HG02642 (cell line): ENCODE results near the gene DEFB115.
"Not testable (repeated sequence)": the region's sequence is repeated elsewhere in the genome, so short reads cannot be mapped to it uniquely, and the experiment has no call there.

Experiments
- ATAC-seq: cut with Tn5 transposase; IDR thresholded peaks from one replicate; pipeline ENCODE4 v1.9.1; 2021; ENCODE audit warnings: mild to moderate bottlenecking; ENCODE audit not compliant: unreplicated experiment, poor library complexity

The DEFB115 gene

GRCh38 chr20:31257364-31257763, at the start of gene DEFB115:
DEFB115 (plus strand) TSS chr20:31257664; CDS start chr20:31257664, 0 bp downstream.
- no peak for ATAC-seq

GRCh38 chr20:31236953-31237352, 20.5 kb upstream of the DEFB115 start:
- ATAC-seq, result no peak

GRCh38 chr20:31237763-31238162, 19.7 kb upstream of the DEFB115 start:
- ATAC-seq, result no peak

GRCh38 chr20:31239139-31239538, 18.3 kb upstream of the DEFB115 start:
- ATAC-seq, result no peak

- no peak for ATAC-seq
Observed at GRCh38 chr20:31256959-31257358, 505 bp upstream of the DEFB115 start.

- no peak for ATAC-seq
Observed at GRCh38 chr20:31260326-31260932, 3.0 kb downstream of the DEFB115 start.

GRCh38 chr20:31274441-31274840, 17.0 kb downstream of the DEFB115 start:
- ATAC-seq, result no peak

GRCh38 chr20:31278178-31278577, 20.7 kb downstream of the DEFB115 start:
- ATAC-seq, result no peak

- not testable (repeated sequence) for ATAC-seq
Observed at GRCh38 chr20:31284964-31285363, 27.5 kb downstream of the DEFB115 start.

- no peak for ATAC-seq
Observed at GRCh38 chr20:31308535-31309162, 51.2 kb downstream of the DEFB115 start, which contains the start of gene DEFB116. DEFB116 (minus strand) TSS chr20:31308585; CDS start chr20:31308585, 0 bp downstream.
